A673 (cell line): ENCODE measurements around the gene THSD4. TPM values are rescaled to one million over a fixed set of nuclear protein-coding genes. Genes with fewer than 3 reads are reported as not detected.

Source experiments
- BruUV-seq: library from RNA; stranded (reverse); fragments of 400-500 nt; replicated peaks from 2 replicates; lab custom pipeline; 2021; lab: Mats Ljungman, UMichigan
- CTCF ChIA-PET: fragments of 300-600 bp; sonication (Branson Sonifier 250); formaldehyde crosslinking; loops from one replicate; lab custom pipeline; 2022; ENCODE audit warnings: antibody characterized with exemption; lab: Charles Lee
- POLR2A ChIA-PET: fragments of 300-600 bp; sonication (Branson Sonifier 250); formaldehyde crosslinking; loops from one replicate; lab custom pipeline; 2022; ENCODE audit warnings: antibody characterized with exemption; ENCODE audit not compliant: low non-redundant PET; lab: Charles Lee
- DNase-seq: peaks from one replicate; pipeline ENCODE4 v3.0.0-alpha.2; 2015; ENCODE audit warnings: low spot score
- H3K27ac ChIP-seq: fragments of 200-600 bp; sonication (generic); 2 replicates; pipeline ENCODE4 v1.5.1; 2016; ENCODE audit warnings: mixed run types, low read depth, mild to moderate bottlenecking, mixed read lengths, antibody characterized with exemption, low read length; ENCODE audit not compliant: poor library complexity, severe bottlenecking
- H3K27me3 ChIP-seq: fragments of 200-600 bp; sonication (generic); replicated peaks from 2 replicates; pipeline ENCODE4 v1.6.1; 2017; ENCODE audit warnings: mixed run types, low read depth, mild to moderate bottlenecking, mixed read lengths, antibody characterized with exemption, low read length; ENCODE audit not compliant: insufficient read depth, poor library complexity
- H3K36me3 ChIP-seq: fragments of 200-600 bp; sonication (generic); 2 replicates; pipeline ENCODE4 v1.6.1; 2016; ENCODE audit warnings: mixed run types, mild to moderate bottlenecking, mixed read lengths, antibody characterized with exemption, low read length; ENCODE audit not compliant: insufficient read depth, poor library complexity, severe bottlenecking
- H3K4me1 ChIP-seq: fragments of 200-600 bp; sonication (generic); 2 replicates; pipeline ENCODE4 v1.6.1; 2017; ENCODE audit warnings: mixed run types, mild to moderate bottlenecking, mixed read lengths, antibody characterized with exemption, low read length; ENCODE audit not compliant: insufficient read depth, poor library complexity, severe bottlenecking
- H3K4me3 ChIP-seq: fragments of 200-600 bp; sonication (generic); 2 replicates; pipeline ENCODE4 v1.5.1; 2016; ENCODE audit warnings: low read depth, mixed run types, mild to moderate bottlenecking, mixed read lengths, low read length; ENCODE audit not compliant: poor library complexity, severe bottlenecking
- H3K9me3 ChIP-seq: fragments of 200-600 bp; sonication (generic); 2 replicates; pipeline ENCODE4 v1.6.1; 2016; ENCODE audit warnings: mixed run types, low read depth, mild to moderate bottlenecking, mixed read lengths, antibody characterized with exemption, low read length; ENCODE audit not compliant: poor library complexity, severe bottlenecking
- EZH2 ChIP-seq: fragments of 200-600 bp; sonication (generic); IDR thresholded peaks from 2 replicates; pipeline ENCODE4 v1.6.1; 2017; ENCODE audit warnings: borderline replicate concordance, low read depth, mild to moderate bottlenecking, mixed read lengths, antibody characterized with exemption, low read length; ENCODE audit not compliant: poor library complexity, severe bottlenecking
- intact Hi-C: fragments of 100-400 bp; cut with micrococcal nuclease; formaldehyde crosslinking; loops from one replicate; pipeline ENCODE4 v1.10.0; 2022; ENCODE audit not compliant: unreplicated experiment
- total RNA-seq: library from RNA; stranded (reverse); gene quantifications from 2 replicates; pipeline ENCODE4 v1.2.3, GENCODE V29; 2021
- TF ChIP-seq, protein P1 (sequence below): fragments of 300-800, 200-600 bp; sonication (generic); conservative IDR thresholded peaks from 2 replicates; pipeline ENCODE4 v1.5.1; 2017; ENCODE audit warnings: low read depth, mild to moderate bottlenecking, antibody characterized with exemption, low read length, moderate library complexity, mixed read lengths

Gene THSD4
- total RNA-seq, 1 experiment from 2014 or later = 2.4 TPM

DNA sequence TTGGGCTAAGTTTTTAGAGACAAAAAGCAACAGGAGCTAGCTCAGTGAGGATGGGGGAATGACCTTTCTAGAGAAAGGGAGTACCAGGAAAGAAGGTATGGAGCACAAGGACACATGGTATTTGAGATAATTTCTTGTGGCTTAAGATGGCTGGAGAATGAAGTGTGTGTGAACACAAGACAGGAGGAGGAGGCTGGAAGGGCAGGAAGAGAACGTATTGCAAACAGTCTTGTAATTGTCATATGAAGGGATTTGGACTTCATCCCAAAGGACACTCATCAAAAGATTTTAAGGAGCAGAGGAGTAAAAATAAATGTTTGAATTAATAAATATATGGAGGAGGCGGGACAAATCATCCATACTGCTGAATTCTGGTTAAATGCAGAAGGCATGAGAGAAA lies 426.5 kb downstream of the THSD4 start:
- Histone ChIP-seq H3K9me3 (no peaks in the 10 kb centered on the region), H3K36me3 (no peaks in the 10 kb centered on the region), H3K4me3 (no peak overlapping the region), H3K4me1 (no peaks in the 10 kb centered on the region), H3K27me3 (peaks cover 35% of the 10 kb centered on the region), H3K27ac (no peak overlapping the region)
- ChIA-PET CTCF (no interaction called here), POLR2A (no interaction called here)
- no peak for DNase-seq
- intact Hi-C loops = no loop called here
- no peak for TF ChIP-seq EZH2
- TF ChIP-seq, protein P1, sequence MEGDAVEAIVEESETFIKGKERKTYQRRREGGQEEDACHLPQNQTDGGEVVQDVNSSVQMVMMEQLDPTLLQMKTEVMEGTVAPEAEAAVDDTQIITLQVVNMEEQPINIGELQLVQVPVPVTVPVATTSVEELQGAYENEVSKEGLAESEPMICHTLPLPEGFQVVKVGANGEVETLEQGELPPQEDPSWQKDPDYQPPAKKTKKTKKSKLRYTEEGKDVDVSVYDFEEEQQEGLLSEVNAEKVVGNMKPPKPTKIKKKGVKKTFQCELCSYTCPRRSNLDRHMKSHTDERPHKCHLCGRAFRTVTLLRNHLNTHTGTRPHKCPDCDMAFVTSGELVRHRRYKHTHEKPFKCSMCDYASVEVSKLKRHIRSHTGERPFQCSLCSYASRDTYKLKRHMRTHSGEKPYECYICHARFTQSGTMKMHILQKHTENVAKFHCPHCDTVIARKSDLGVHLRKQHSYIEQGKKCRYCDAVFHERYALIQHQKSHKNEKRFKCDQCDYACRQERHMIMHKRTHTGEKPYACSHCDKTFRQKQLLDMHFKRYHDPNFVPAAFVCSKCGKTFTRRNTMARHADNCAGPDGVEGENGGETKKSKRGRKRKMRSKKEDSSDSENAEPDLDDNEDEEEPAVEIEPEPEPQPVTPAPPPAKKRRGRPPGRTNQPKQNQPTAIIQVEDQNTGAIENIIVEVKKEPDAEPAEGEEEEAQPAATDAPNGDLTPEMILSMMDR = no peak
- no TSS peak for BruUV-seq

DNA sequence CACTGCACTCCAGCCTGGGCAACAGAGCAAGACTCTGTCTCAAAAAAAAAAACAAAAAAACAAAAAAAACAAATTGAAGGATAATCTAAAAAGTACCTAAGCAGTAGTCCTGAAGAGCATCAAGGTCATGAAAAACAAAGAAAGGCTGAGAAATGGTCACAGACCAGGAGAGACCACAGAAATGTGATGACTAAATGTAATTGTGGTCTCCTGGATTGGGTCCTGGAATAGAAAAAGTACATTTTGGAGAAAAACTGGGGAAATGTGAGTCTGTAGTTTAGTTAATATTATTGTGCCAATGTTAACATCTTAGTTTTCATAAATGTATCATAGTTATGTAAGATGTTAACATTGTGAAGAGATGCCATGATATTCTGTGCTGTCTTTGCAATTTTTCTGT lies 427.6 kb downstream of the THSD4 start:
- no peaks in the 10 kb centered on the region for H3K4me1 ChIP-seq
- CTCF ChIA-PET = no interaction called here
- TF ChIP-seq, protein P1 = no peak
- no peak for TF ChIP-seq EZH2
- DNase-seq = no peak
- H3K27me3 ChIP-seq = peaks cover 41% of the 10 kb centered on the region
- intact Hi-C loops = no loop called here
- no peak overlapping the region for H3K27ac ChIP-seq
- H3K4me3 ChIP-seq = no peak overlapping the region
- H3K9me3 ChIP-seq = no peaks in the 10 kb centered on the region
- no peaks in the 10 kb centered on the region for H3K36me3 ChIP-seq
- POLR2A ChIA-PET = no interaction called here
- BruUV-seq = no TSS peak

DNA sequence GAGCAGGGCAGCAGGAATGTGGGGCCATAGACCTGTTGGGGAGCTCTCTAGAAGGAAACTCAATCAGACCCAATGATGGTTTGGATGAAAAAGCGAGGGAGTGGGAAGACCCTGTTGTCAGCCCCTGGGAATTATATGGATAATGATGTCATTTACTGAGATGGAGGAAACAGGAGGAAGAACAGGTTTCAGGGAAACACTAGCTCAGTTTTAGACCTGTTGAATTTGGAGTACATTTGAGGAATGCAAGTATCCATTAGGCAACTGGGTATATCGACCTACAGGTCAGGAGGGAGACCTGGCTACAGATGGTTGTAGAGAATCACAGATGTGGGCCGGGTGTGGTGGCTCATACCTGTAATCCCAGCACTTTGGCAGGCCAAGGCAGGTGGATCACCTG lies 428.1 kb downstream of the THSD4 start:
- H3K4me1 ChIP-seq = no peaks in the 10 kb centered on the region
- DNase-seq = no peak
- H3K27me3 ChIP-seq = peaks cover 43% of the 10 kb centered on the region
- H3K9me3 ChIP-seq = no peaks in the 10 kb centered on the region
- intact Hi-C loops = no loop called here
- ChIA-PET POLR2A (no interaction called here), CTCF (no interaction called here)
- H3K4me3 ChIP-seq = no peak overlapping the region
- no peaks in the 10 kb centered on the region for H3K36me3 ChIP-seq
- H3K27ac ChIP-seq = no peak overlapping the region
- no peak for TF ChIP-seq EZH2
- TF ChIP-seq, protein P1 = no peak
- no TSS peak for BruUV-seq
